IMR-90 (cell line): ENCODE data around the gene RBPJL. TPM values are rescaled to one million over a fixed set of nuclear protein-coding genes. Genes with fewer than 3 reads are reported as not detected.

Experiments used
- ATAC-seq: fragments of 200-7000 bp; cut with Tn5 transposase; 2 replicates; pipeline ENCODE4 v1.9.1; 2020; ENCODE audit warnings: low read depth, mild to moderate bottlenecking, moderate library complexity
- BruUV-seq: library from RNA; stranded (reverse); fragments of 400-500 nt; replicated peaks from 2 replicates; lab custom pipeline; 2021; lab: Mats Ljungman, UMichigan
- CTCF ChIA-PET: fragments of 300-600 bp; formaldehyde crosslinking; extraction: SDS; loops from one replicate; lab custom pipeline; 2021; ENCODE audit warnings: antibody characterized with exemption; lab: Yijun Ruan, JAX
- POLR2A ChIA-PET: fragments of 300-600 bp; sonication (Branson Sonifier 250); formaldehyde crosslinking; loops from one replicate; lab custom pipeline; 2022; ENCODE audit warnings: antibody characterized with exemption; ENCODE audit not compliant: unreplicated experiment; lab: Charles Lee
- DNase-seq: peaks from one replicate; pipeline ENCODE4 v3.0.0; 2013
- H2AFZ ChIP-seq: replicated peaks from 2 replicates; pipeline ENCODE3; 2013; ENCODE audit warnings: low read length, mild to moderate bottlenecking; ENCODE audit not compliant: poor library complexity
- H2AK5ac ChIP-seq: 2 replicates; pipeline ENCODE4 v1.6.1; 2013; ENCODE audit warnings: low read depth, low read length, inconsistent platforms
- H2AK9ac ChIP-seq: replicated peaks from 2 replicates; pipeline ENCODE3; 2013; ENCODE audit warnings: mild to moderate bottlenecking, low read depth, low read length, moderate library complexity; ENCODE audit not compliant: poor library complexity
- H2BK120ac ChIP-seq: 2 replicates; pipeline ENCODE4 v1.6.1; 2013; ENCODE audit warnings: low read depth, low read length, inconsistent platforms
- H2BK15ac ChIP-seq: 3 replicates; pipeline ENCODE4 v1.6.1; 2013; ENCODE audit warnings: low read depth, low read length, inconsistent platforms
- H2BK20ac ChIP-seq: 2 replicates; pipeline ENCODE4 v1.6.1; 2013; ENCODE audit warnings: low read depth, mild to moderate bottlenecking, inconsistent platforms, low read length, moderate library complexity
- H2BK5ac ChIP-seq: 2 replicates; pipeline ENCODE4 v1.6.1; 2013; ENCODE audit warnings: mild to moderate bottlenecking, low read depth, low read length, inconsistent platforms; ENCODE audit not compliant: poor library complexity, severe bottlenecking
- H3K14ac ChIP-seq: replicated peaks from 2 replicates; pipeline ENCODE4 v1.6.1; 2013; ENCODE audit warnings: low read depth, low read length, inconsistent platforms
- H3K18ac ChIP-seq: 2 replicates; pipeline ENCODE4 v1.6.1; 2013; ENCODE audit warnings: low read depth, low read length, control low read depth
- H3K23ac ChIP-seq: 2 replicates; pipeline ENCODE4 v1.6.1; 2013; ENCODE audit warnings: low read depth, low read length, inconsistent platforms
- H3K27ac ChIP-seq: 2 replicates; pipeline ENCODE4 v1.5.1; 2013; ENCODE audit warnings: mild to moderate bottlenecking, control low read depth, low read length; ENCODE audit not compliant: insufficient read depth
- H3K27me3 ChIP-seq: 2 replicates; pipeline ENCODE4 v1.6.1; 2013; ENCODE audit warnings: low read length; ENCODE audit not compliant: control insufficient read depth, insufficient read depth
- H3K36me3 ChIP-seq: 2 replicates; pipeline ENCODE4 v1.6.1; 2013; ENCODE audit warnings: low read length, mixed read lengths; ENCODE audit not compliant: control insufficient read depth, insufficient read depth
- H3K4ac ChIP-seq: 2 replicates; pipeline ENCODE4 v1.6.1; 2013; ENCODE audit warnings: low read depth, low read length, inconsistent platforms
- H3K4me1 ChIP-seq: 2 replicates; pipeline ENCODE4 v1.6.1; 2013; ENCODE audit warnings: low read length, mixed read lengths; ENCODE audit not compliant: control insufficient read depth, insufficient read depth
- H3K4me2 ChIP-seq: 2 replicates; pipeline ENCODE4 v1.6.1; 2013; ENCODE audit warnings: low read depth, mild to moderate bottlenecking, control low read depth, low read length, moderate library complexity
- H3K4me3 ChIP-seq: 2 replicates; pipeline ENCODE4 v1.5.1; 2013; ENCODE audit warnings: low read depth, mild to moderate bottlenecking, control low read depth, low read length, moderate library complexity; ENCODE audit not compliant: insufficient read depth
- H3K56ac ChIP-seq: 2 replicates; pipeline ENCODE4 v1.6.1; 2013; ENCODE audit warnings: low read length, inconsistent platforms; ENCODE audit not compliant: insufficient read depth; ENCODE audit errors: extremely low read depth
- H3K79me1 ChIP-seq, 2 experiments: 2 replicates each; pipeline ENCODE4 v1.6.1; 2013; ENCODE audit warnings: low read length in 2 of 2, inconsistent platforms in 1 of 2, low read depth in 1 of 2
- H3K9ac ChIP-seq: 2 replicates; pipeline ENCODE4 v1.6.1; 2013; ENCODE audit warnings: low read depth, low read length, control low read depth
- H3K9me1 ChIP-seq: 2 replicates; pipeline ENCODE4 v1.6.1; 2013; ENCODE audit warnings: low read length, inconsistent platforms; ENCODE audit not compliant: insufficient read depth
- H3K9me3 ChIP-seq: 2 replicates; pipeline ENCODE4 v1.6.1; 2013; ENCODE audit warnings: low read length; ENCODE audit not compliant: control insufficient read depth, insufficient read depth
- H4K20me1 ChIP-seq: 2 replicates; pipeline ENCODE4 v1.6.1; 2013; ENCODE audit warnings: low read length, inconsistent platforms; ENCODE audit not compliant: insufficient read depth
- H4K5ac ChIP-seq: 2 replicates; pipeline ENCODE4 v1.6.1; 2013; ENCODE audit warnings: mild to moderate bottlenecking, low read depth, low read length, control low read depth
- H4K8ac ChIP-seq, 2 experiments: 2 replicates each; pipeline ENCODE4 v1.6.1; 2013; ENCODE audit warnings: low read depth in 2 of 2, low read length in 2 of 2, control low read depth in 1 of 2, inconsistent platforms in 1 of 2
- H4K91ac ChIP-seq: 2 replicates; pipeline ENCODE4 v1.6.1; 2013; ENCODE audit warnings: low read depth, low read length, inconsistent platforms; ENCODE audit not compliant: insufficient read depth
- MAFK ChIP-seq: IDR thresholded peaks from 2 replicates; pipeline ENCODE4 v1.6.1; 2012; ENCODE audit warnings: low read depth, low read length, improper control_type of control experiment
- RAD21 ChIP-seq: IDR thresholded peaks from 2 replicates; pipeline ENCODE4 v1.6.1; 2012; ENCODE audit warnings: low read length, improper control_type of control experiment
- RFX5 ChIP-seq: IDR thresholded peaks from 2 replicates; pipeline ENCODE4 v1.8.0; 2012; ENCODE audit warnings: low read depth, mild to moderate bottlenecking, low read length, moderate library complexity
- SMC3 ChIP-seq: fragments of 150-350 bp; IDR thresholded peaks from 2 replicates; pipeline ENCODE4 v1.6.1; 2016; ENCODE audit warnings: low read depth, mild to moderate bottlenecking, antibody characterized with exemption, low read length, moderate library complexity
- WGBS, 2 experiments: methylation state at CpG; one replicate each; pipeline versions ENCODE4 v1.1.5 to v1.1.7; 2013; ENCODE audit warnings: missing lambda C conversion rate in 2 of 2; ENCODE audit not compliant: insufficient read length in 1 of 2; ENCODE audit errors: extremely low coverage in 2 of 2; 5-methylcytosine and 5-hydroxymethylcytosine counted together
- dilution Hi-C: fragments of 300-500 bp; cut with HindIII; formaldehyde crosslinking; loops from one replicate; pipeline ENCODE4 v1.14.3; 2018; ENCODE audit warnings: low sequenced_read_pairs; ENCODE audit not compliant: unreplicated experiment
- in situ Hi-C: fragments of 300-500 bp; cut with MboI; formaldehyde crosslinking; loops from 3 replicates; pipeline ENCODE4 v1.14.3; 2019; ENCODE audit warnings: low sequenced_read_pairs, inconsistent platforms, mixed read lengths
- intact Hi-C: fragments of 100-400 bp; cut with micrococcal nuclease; formaldehyde crosslinking; loops from 2 replicates; pipeline ENCODE4 v1.10.0; 2022
- polyA plus RNA-seq, 3 experiments: library from polyadenylated mRNA; depleted of rRNA; stranded (reverse); fragments of >200 nt; gene quantifications; 2 replicates each; pipeline ENCODE4 v1.2.3, GENCODE V29; 2012; ENCODE audit warnings: low replicate concordance in 1 of 3
- total RNA-seq: library from RNA; depleted of rRNA; stranded (reverse); fragments of >200 nt; gene quantifications from 2 replicates; pipeline ENCODE4 v1.2.3, GENCODE V29; 2012

Gene RBPJL
- total and polyA plus RNA-seq, 2 of the 4 experiments (the other 2 are of a cell fraction), result not detected

GRCh38 chr20:45304464-45304999 lies 2.1 kb upstream of the RBPJL start:
- TF ChIP-seq RFX5 (no peak), SMC3 (no peak), MAFK (no peak), RAD21 (no peak)
- H3K4me1 ChIP-seq, result peaks cover 2% of the 10 kb centered on the region; the same call in 1 of the 2 replicates
- no peaks in the 10 kb centered on the region for H3K9me3 ChIP-seq
- no peak overlapping the region for H4K91ac ChIP-seq
- no peak overlapping the region for H3K18ac ChIP-seq
- POLR2A ChIA-PET, result no interaction called here
- no peaks in the 10 kb centered on the region for H3K9me1 ChIP-seq
- H3K79me1 ChIP-seq, result no peaks in the 10 kb centered on the region
- H3K27me3 ChIP-seq, result peaks cover 57% of the 10 kb centered on the region
- no peak overlapping the region for H2BK20ac ChIP-seq
- H3K14ac ChIP-seq, result no peak overlapping the region
- H2AK9ac ChIP-seq, result peak overlapping the region; percentile 26
- H3K36me3 ChIP-seq, result no peaks in the 10 kb centered on the region
- peak overlapping the region; percentile 19 for H2AFZ ChIP-seq
- WGBS, 2 experiments, result 57% methylated on average over 24 of the region's 43 CpGs; no CpG with 5 or more reads in 1 of the 2 experiments
- H2BK15ac ChIP-seq, result no peak overlapping the region
- intact Hi-C loops, result no loop called here
- no peak overlapping the region for H4K8ac ChIP-seq
- no peak overlapping the region for H3K56ac ChIP-seq
- dilution Hi-C loops, result no loop called here
- H2BK120ac ChIP-seq, result no peak overlapping the region
- H3K23ac ChIP-seq, result no peak overlapping the region
- no peak overlapping the region for H3K4me2 ChIP-seq
- BruUV-seq, result no TSS peak
- CTCF ChIA-PET, result interaction anchor here (1.1 to 2.7 kb wide), 2 partner anchors 10 to 132 kb away, joined by 4 to 11 read pairs; no protein-coding TSS in a partner anchor
- DNase-seq (no peak), ATAC-seq (no peak)
- H3K9ac ChIP-seq, result no peak overlapping the region
- no peak overlapping the region for H4K5ac ChIP-seq
- no peak overlapping the region for H3K4me3 ChIP-seq
- no peak overlapping the region for H3K27ac ChIP-seq
- in situ Hi-C loops, result no loop called here
- H4K20me1 ChIP-seq, result no peaks in the 10 kb centered on the region
- H3K4ac ChIP-seq, result no peak overlapping the region
- no peak overlapping the region for H2BK5ac ChIP-seq
- H2AK5ac ChIP-seq, result no peak overlapping the region
